GM12873 (cell line): ENCODE results near the gene SLC2A4RG.

Experiments
- TF ChIP-seq, protein P1 (sequence below): IDR thresholded peaks from 2 replicates; pipeline ENCODE4 v1.5.1; 2012; ENCODE audit warnings: low read depth, mild to moderate bottlenecking, moderate library complexity, low read length, control low read depth; ENCODE audit not compliant: insufficient read depth; ENCODE audit errors: missing control alignments

Gene SLC2A4RG

DNA sequence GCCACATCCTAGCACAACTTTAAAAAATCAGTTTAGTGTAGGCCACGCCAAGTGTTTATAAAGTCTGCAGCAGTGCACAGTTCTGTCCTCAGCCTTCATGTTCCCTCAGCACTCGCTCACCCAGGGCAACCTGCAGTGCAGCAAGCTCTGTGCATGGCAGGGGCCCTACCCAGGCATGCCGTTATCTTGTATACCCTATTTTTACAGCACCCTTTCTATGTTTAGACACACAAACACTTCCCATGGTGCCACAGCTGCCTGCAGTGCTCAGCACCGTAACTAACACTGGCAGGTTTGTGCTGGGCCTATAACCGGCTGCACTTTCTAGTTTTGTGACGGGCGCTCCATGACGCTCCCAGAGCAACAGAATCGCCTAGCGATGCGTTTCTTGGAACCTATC, 47.7 kb downstream of the SLC2A4RG start:
- TF ChIP-seq, protein P1, sequence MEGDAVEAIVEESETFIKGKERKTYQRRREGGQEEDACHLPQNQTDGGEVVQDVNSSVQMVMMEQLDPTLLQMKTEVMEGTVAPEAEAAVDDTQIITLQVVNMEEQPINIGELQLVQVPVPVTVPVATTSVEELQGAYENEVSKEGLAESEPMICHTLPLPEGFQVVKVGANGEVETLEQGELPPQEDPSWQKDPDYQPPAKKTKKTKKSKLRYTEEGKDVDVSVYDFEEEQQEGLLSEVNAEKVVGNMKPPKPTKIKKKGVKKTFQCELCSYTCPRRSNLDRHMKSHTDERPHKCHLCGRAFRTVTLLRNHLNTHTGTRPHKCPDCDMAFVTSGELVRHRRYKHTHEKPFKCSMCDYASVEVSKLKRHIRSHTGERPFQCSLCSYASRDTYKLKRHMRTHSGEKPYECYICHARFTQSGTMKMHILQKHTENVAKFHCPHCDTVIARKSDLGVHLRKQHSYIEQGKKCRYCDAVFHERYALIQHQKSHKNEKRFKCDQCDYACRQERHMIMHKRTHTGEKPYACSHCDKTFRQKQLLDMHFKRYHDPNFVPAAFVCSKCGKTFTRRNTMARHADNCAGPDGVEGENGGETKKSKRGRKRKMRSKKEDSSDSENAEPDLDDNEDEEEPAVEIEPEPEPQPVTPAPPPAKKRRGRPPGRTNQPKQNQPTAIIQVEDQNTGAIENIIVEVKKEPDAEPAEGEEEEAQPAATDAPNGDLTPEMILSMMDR, result no peak

DNA sequence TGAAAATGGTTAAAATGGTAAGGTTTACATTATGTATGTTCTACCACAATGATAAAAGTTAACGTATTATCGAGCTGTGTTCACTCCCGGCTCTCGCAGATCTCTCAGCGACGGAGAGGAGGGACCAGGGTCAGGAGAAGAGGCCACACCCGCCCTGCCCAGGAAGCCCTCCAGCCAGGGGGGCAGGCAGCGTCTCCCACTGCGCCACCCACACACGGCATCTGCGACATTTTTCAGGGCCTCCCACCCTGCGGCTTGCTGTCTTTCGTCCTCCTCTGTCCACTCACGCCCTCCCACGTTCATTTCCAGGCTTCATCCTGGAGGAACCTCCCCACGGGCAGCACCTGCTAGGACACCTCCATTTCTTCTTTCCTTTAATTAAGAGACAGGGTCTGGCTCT, 48.2 kb downstream of the SLC2A4RG start:
- TF ChIP-seq, protein P1, result no peak

DNA sequence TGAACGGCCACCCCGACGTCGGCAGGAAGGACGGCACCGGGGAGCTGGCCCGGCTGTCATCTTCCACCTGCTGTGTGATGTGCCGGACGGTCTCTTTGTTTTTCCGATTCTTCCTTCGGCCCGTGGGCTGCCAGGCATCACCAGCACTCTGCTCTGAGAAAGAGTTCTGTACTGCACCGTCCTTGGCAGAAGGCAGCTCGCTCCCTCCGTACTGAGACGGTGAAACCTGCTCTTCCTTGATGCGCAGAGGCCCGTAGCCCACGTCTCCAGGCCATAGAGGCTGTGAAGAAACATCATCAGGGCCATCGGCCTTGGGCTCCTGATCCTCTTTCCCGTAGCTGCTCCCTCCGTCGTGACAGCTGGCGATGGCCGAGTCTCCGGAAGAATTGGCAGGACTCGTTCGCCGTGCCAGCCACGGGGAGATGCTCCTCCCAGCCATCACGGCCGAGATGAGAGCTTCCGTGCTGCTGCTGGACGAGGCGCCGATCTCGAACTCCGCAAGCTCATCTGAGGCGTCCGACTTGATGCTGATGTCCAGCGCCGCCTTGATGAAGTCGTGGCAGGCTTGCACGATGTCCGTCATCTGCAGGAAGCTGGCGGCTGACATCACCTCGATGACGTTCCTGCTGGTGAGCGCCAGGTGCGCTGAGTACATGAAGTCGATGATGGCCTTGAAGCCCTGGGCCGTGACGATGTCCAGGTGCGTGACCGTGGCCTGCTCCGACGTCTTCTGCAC, 50.4 kb downstream of the SLC2A4RG start:
- TF ChIP-seq, protein P1, result no peak

DNA sequence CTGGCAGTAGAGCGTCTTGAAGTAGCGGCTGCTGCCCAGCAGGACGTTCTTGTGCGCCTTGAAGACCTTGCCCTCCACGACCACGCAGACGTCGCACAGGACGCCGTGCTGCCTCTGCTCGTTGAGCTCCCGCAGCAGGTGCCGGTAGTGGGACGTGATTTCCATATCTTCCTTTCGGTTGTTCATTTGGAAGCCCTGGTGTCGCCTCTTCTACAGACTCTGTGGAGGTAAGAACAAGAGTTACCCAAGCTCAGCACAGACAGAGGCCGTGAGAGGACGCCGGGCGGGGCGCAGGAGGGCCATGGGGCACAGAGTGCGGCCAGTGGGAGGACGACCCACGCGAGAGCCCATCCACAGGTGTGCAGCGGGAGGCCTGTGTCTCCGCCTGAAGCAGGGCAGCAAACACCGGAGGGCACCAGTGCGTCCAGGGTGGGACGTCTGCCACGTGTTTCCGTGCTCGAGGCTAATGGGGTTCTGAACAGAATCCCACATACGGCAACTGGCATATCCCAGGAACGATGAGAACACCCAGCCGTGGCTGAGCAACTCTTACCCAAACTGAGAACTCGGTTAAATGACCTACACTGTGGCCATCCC, 51.1 kb downstream of the SLC2A4RG start:
- TF ChIP-seq, protein P1, result no peak

DNA sequence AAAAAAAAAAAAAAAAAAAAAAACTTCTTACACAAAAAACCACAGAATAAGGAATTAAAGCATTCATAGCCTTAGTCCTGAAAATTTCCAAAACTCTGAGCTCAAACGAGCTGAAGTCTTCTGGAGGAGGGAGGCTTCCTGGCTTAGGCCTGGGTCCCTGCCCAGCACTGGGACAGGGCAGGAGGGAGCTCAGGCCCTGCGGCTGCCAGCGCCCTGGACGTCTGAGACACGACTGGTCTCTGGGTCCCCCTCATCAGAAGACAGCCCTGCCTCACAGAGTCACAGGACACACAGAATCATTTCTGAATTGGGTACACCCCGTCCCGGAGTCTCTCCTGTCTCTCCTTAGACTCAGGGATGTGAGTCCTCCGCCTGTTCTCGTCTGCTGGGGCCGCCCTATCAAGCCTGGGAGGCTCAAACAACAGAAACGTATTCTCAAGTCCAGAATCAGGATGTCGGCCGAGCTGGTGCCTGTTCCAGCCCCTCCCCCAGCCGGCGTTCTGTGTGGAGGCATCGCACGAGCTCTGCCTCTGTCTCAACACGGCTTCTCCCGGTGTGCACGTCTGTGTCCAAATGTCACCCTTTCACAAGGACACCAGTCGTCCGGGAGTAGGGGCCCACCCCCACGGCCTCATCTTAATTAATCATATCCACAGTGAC, 52.1 kb downstream of the SLC2A4RG start:
- TF ChIP-seq, protein P1, result no peak

DNA sequence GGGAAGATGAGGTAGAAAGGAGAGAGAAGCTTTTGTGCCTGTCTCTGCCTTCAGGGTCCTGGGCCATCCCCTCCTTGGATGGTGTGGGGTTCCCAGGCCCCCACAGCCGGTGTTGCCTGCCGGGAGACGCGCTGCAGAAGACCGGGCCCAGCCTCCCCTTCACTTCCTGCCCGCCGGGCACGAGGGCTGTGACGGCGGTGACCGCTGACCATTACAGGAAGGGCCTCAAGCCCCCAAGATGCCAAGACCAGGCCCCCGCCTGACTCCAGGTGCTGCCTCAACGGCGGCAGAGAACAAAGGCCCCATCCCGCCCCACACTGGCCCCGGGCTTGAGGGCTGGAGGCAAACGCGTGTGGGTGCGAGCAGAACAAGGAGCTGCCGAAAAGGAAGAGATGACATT, 53.3 kb downstream of the SLC2A4RG start:
- TF ChIP-seq, protein P1, result no peak
